ENCODE measurements around the gene FCRLB. TPM values are rescaled to one million over a fixed set of nuclear protein-coding genes. Genes with fewer than 3 reads are reported as not detected.

The FCRLB gene
- 1.2 and 6.0 TPM in 2 replicates for polyA plus RNA-seq

GRCh38 chr1:161720956-161721737 is at the start of gene FCRLB:
Gene FCRLB, plus strand, starts transcription at chr1:161721544. Its CDS starts 1,129 bp downstream, at chr1:161722673.

GRCh38 chr1:161706482-161707347 is 14.6 kb upstream of the FCRLB start, which contains the start of gene FCRLA:
Gene FCRLA, plus strand, starts transcription at chr1:161707229. Its CDS starts 36 bp downstream, at chr1:161707265.

GRCh38 chr1:161749509-161750407 is 28.4 kb downstream of the FCRLB start, which contains the start of gene DUSP12:
Gene DUSP12, plus strand, starts transcription at chr1:161749786. Its CDS starts 16 bp downstream, at chr1:161749802.

GRCh38 chr1:161766102-161766981 is 45.0 kb downstream of the FCRLB start, which contains the start of gene ATF6:
Gene ATF6, plus strand, starts transcription at chr1:161766320. Its CDS starts 41 bp downstream, at chr1:161766361.

Other genes with a start within 250 kb of the FCRLB start
- 1.0 TPM in 1 of 2 replicates, not detected in the other for gene FCGR2A, start 216.1 kb upstream of the FCRLB start, polyA plus RNA-seq
- 0.62 and 0.66 TPM in 2 replicates for gene HSPA6, start 197.0 kb upstream of the FCRLB start, polyA plus RNA-seq
- 0.73 and 1.3 TPM in 2 replicates for gene FCGR3A, start 171.7 kb upstream of the FCRLB start, polyA plus RNA-seq
- not detected in 2 replicates for gene FCGR3B, start 90.4 kb upstream of the FCRLB start, polyA plus RNA-seq
- gene FCGR2B, start 58.4 kb upstream of the FCRLB start, polyA plus RNA-seq = not detected in 2 replicates
- not detected in 2 replicates for gene FCRLA, start 14.3 kb upstream of the FCRLB start, polyA plus RNA-seq
- gene DUSP12, start 28.2 kb downstream of the FCRLB start, polyA plus RNA-seq = 17.8 and 27.0 TPM in 2 replicates
- gene ATF6, start 44.8 kb downstream of the FCRLB start, polyA plus RNA-seq = 27.2 and 27.8 TPM in 2 replicates

All from Purkinje cell (primary cell).